Midbrain (tissue), 1 donor: Measurements from ENCODE around the gene WNT7A.

Source experiments
- DNase-seq: peaks from one replicate; lab custom pipeline; 2025; lab: John Stamatoyannopoulos, UW

Gene WNT7A

GRCh38 chr3:13770170-13771169 lies 109.4 kb downstream of the WNT7A start:
- DNase-seq = no peak

DNA sequence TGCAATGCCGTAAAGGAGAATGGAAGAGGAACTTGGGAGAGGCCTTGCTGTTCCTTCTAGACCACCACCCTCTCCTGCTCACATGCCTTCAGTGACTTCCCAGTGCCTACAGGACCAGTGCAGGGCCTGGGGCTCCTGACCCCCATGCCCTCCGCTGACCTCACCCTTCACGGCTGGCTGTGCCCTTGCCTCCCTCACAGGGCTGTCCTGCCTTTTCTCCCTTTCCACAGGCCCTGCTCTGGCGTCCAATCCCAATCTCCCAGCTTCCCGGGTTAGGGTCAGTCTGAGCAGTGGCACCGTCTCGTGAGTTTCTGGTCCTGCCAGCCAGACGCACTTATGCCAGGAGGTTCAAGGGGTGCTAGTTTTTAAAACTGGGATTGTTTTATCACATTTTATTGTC lies 110.4 kb downstream of the WNT7A start:
- DNase-seq = no peak

DNA sequence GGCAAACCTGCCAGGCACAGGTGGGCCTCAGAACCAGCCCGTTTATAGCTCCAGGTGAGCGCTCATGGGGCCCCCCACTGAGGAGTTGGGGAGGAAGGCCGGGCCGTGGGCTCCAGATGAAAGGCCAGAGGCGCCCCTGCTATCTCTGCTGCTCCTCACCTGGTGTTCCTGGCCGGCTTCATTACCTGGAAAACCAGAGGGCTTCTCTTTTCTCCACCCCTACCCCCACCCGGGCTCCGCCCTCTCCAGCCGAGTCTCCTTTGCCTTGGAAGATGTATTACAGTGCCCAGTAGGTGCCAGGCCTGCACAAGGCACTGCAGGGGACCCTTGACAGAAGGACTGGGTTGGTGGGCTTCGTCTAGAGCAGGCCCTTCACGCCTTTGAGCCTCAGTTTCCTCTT lies 111.4 kb downstream of the WNT7A start:
- no peak for DNase-seq

DNA sequence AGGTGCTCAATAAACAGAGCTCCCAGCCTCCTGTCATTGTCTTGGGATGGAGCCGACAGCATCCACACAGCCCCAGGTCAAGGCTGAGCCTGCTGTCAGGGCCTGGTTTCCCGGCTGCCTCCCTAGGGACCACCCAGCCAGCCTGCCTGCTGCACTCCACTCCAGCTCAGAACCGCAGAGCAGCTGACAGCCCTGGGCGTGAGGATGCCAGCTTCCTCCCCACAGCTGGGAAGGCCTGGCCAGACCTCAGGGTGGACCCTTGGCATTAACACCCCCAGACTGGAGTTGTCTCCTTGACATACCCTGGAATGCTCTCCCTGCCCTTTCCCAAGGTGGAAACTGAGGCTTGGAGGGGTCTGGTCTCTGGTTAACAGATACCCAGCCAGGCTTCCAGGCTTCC lies 112.0 kb downstream of the WNT7A start:
- no peak for DNase-seq

- DNase-seq = no peak
Observed at GRCh38 chr3:13767030-13767429, 112.8 kb downstream of the WNT7A start.
